Measurements from ENCODE around the gene FAXDC2.
"Not testable (repeated sequence)": the region's sequence is repeated elsewhere in the genome, so short reads cannot be mapped to it uniquely, and the experiment has no call there.

FAXDC2 gene

GRCh38 chr5:154857530-154858296, 7.3 kb upstream of the FAXDC2 start:
- Mint-ChIP-seq H3K36me3 (ENCODE audit: insufficient read depth) (peaks cover 20% of the 10 kb centered on the region), H3K27ac (peak overlapping the region; percentile 96 to 99), H3K4me1 (ENCODE audit: low read depth in 2 of 2) (peaks cover 34 to 47% of the 10 kb centered on the region in 2 donors), H3K9me3 (no peaks in the 10 kb centered on the region), H3K27me3 (no peaks in the 10 kb centered on the region), H3K4me3 (peak overlapping the region; percentile 91 to 98)
- DNase-seq: peak; percentile 82 to 85 (median 84)
- ATAC-seq (replicated peaks): peak; percentile 63

GRCh38 chr5:154851351-154851750, 948 bp upstream of the FAXDC2 start:
- DNase-seq (no peak), ATAC-seq (replicated peaks) (no peak)
- no peaks in the 10 kb centered on the region for H3K4me1 Mint-ChIP-seq (ENCODE audit: low read depth in 2 of 2)
- H3K27me3 Mint-ChIP-seq: no peaks in the 10 kb centered on the region
- no peak overlapping the region for H3K27ac Mint-ChIP-seq
- peaks cover 5% of the 10 kb centered on the region for H3K36me3 Mint-ChIP-seq (ENCODE audit: insufficient read depth)
- H3K4me3 Mint-ChIP-seq: no peak overlapping the region
- H3K9me3 Mint-ChIP-seq: no peaks in the 10 kb centered on the region

- H3K4me1 Mint-ChIP-seq (ENCODE audit: low read depth in 2 of 2): no peaks in the 10 kb centered on the region
- H3K4me3 Mint-ChIP-seq: no peak overlapping the region
- H3K36me3 Mint-ChIP-seq (ENCODE audit: insufficient read depth): peaks cover 5% of the 10 kb centered on the region
- H3K27me3 Mint-ChIP-seq: no peaks in the 10 kb centered on the region
- no peak for DNase-seq
- no peak for ATAC-seq (replicated peaks)
- no peaks in the 10 kb centered on the region for H3K9me3 Mint-ChIP-seq
- H3K27ac Mint-ChIP-seq: peak overlapping the region in 1 of 2 donors; percentile 38
Observed at GRCh38 chr5:154849791-154850201, 607 bp downstream of the FAXDC2 start.

- no peak overlapping the region for H3K27ac Mint-ChIP-seq
- DNase-seq: no peak
- H3K4me1 Mint-ChIP-seq (ENCODE audit: low read depth in 2 of 2): no peaks in the 10 kb centered on the region
- no peaks in the 10 kb centered on the region for H3K9me3 Mint-ChIP-seq
- peaks cover 5% of the 10 kb centered on the region for H3K36me3 Mint-ChIP-seq (ENCODE audit: insufficient read depth)
- ATAC-seq (replicated peaks): no peak
- no peaks in the 10 kb centered on the region for H3K27me3 Mint-ChIP-seq
- H3K4me3 Mint-ChIP-seq: no peak overlapping the region
Observed at GRCh38 chr5:154849264-154849785, 1.1 kb downstream of the FAXDC2 start.

GRCh38 chr5:154844809-154845208, 5.6 kb downstream of the FAXDC2 start:
- H3K4me1 Mint-ChIP-seq (ENCODE audit: low read depth in 2 of 2): no peaks in the 10 kb centered on the region
- DNase-seq (no peak), ATAC-seq (replicated peaks) (no peak)
- peaks cover 5% of the 10 kb centered on the region for H3K36me3 Mint-ChIP-seq (ENCODE audit: insufficient read depth)
- H3K9me3 Mint-ChIP-seq: no peaks in the 10 kb centered on the region
- H3K27me3 Mint-ChIP-seq: no peaks in the 10 kb centered on the region
- H3K4me3 Mint-ChIP-seq: no peak overlapping the region
- no peak overlapping the region for H3K27ac Mint-ChIP-seq

GRCh38 chr5:154842689-154843530, 7.5 kb downstream of the FAXDC2 start:
- DNase-seq (no peak), ATAC-seq (replicated peaks) (no peak)
- Mint-ChIP-seq H3K27ac (no peak overlapping the region), H3K9me3 (no peaks in the 10 kb centered on the region), H3K4me1 (ENCODE audit: low read depth in 2 of 2) (no peaks in the 10 kb centered on the region), H3K36me3 (ENCODE audit: insufficient read depth) (peaks cover 5% of the 10 kb centered on the region), H3K4me3 (no peak overlapping the region), H3K27me3 (no peaks in the 10 kb centered on the region)

GRCh38 chr5:154841273-154841661, 9.1 kb downstream of the FAXDC2 start:
- H3K27ac Mint-ChIP-seq: no peak overlapping the region
- no peaks in the 10 kb centered on the region for H3K4me1 Mint-ChIP-seq (ENCODE audit: low read depth in 2 of 2)
- no peak overlapping the region for H3K4me3 Mint-ChIP-seq
- DNase-seq (no peak), ATAC-seq (replicated peaks) (no peak)
- H3K36me3 Mint-ChIP-seq (ENCODE audit: insufficient read depth): no peaks in the 10 kb centered on the region
- H3K27me3 Mint-ChIP-seq: no peaks in the 10 kb centered on the region
- H3K9me3 Mint-ChIP-seq: no peaks in the 10 kb centered on the region

- Mint-ChIP-seq H3K4me1 (ENCODE audit: low read depth in 2 of 2) (no peaks in the 10 kb centered on the region), H3K27ac (peak overlapping the region in 1 of 2 donors; percentile 15), H3K27me3 (no peaks in the 10 kb centered on the region), H3K9me3 (no peaks in the 10 kb centered on the region), H3K4me3 (no peak overlapping the region), H3K36me3 (ENCODE audit: insufficient read depth) (peaks cover 5% of the 10 kb centered on the region)
- ATAC-seq (replicated peaks) (no peak), DNase-seq (no peak)
Observed at GRCh38 chr5:154840435-154841272, 9.7 kb downstream of the FAXDC2 start.

GRCh38 chr5:154837009-154837901, 13.1 kb downstream of the FAXDC2 start:
- peaks cover 0 to 4% of the 10 kb centered on the region in 2 donors for H3K4me1 Mint-ChIP-seq (ENCODE audit: low read depth in 2 of 2)

GRCh38 chr5:154836225-154836624, 14.2 kb downstream of the FAXDC2 start:
- Mint-ChIP-seq H3K4me3 (no peak overlapping the region), H3K9me3 (no peaks in the 10 kb centered on the region), H3K36me3 (ENCODE audit: insufficient read depth) (peaks cover 20% of the 10 kb centered on the region), H3K4me1 (ENCODE audit: low read depth in 2 of 2) (peaks cover 0 to 4% of the 10 kb centered on the region in 2 donors), H3K27me3 (no peaks in the 10 kb centered on the region), H3K27ac (peak overlapping the region in 1 of 2 donors; percentile 35)
- no peak for DNase-seq
- no peak for ATAC-seq (replicated peaks)

More at GRCh38 chr5:154837009-154837901, 13.1 kb downstream of the FAXDC2 start:
- peak overlapping the region; percentile 35 to 36 for H3K27ac Mint-ChIP-seq
- H3K9me3 Mint-ChIP-seq: no peaks in the 10 kb centered on the region
- H3K4me3 Mint-ChIP-seq: no peak overlapping the region
- DNase-seq: no peak
- ATAC-seq (replicated peaks): no peak
- no peaks in the 10 kb centered on the region for H3K27me3 Mint-ChIP-seq
- peaks cover 19% of the 10 kb centered on the region for H3K36me3 Mint-ChIP-seq (ENCODE audit: insufficient read depth)

GRCh38 chr5:154835701-154836052, 14.7 kb downstream of the FAXDC2 start:
- H3K27ac Mint-ChIP-seq; DNase-seq; H3K27me3 Mint-ChIP-seq; H3K4me3 Mint-ChIP-seq; H3K9me3 Mint-ChIP-seq; H3K4me1 Mint-ChIP-seq (ENCODE audit: low read depth in 2 of 2); ATAC-seq (replicated peaks): not testable (repeated sequence)
- H3K36me3 Mint-ChIP-seq (ENCODE audit: insufficient read depth): peaks cover 20% of the 10 kb centered on the region

GRCh38 chr5:154834053-154834452, 16.4 kb downstream of the FAXDC2 start:
- no peak overlapping the region for H3K4me3 Mint-ChIP-seq
- no peaks in the 10 kb centered on the region for H3K27me3 Mint-ChIP-seq
- H3K4me1 Mint-ChIP-seq (ENCODE audit: low read depth in 2 of 2): peaks cover 16 to 20% of the 10 kb centered on the region in 2 donors
- no peak for DNase-seq
- no peaks in the 10 kb centered on the region for H3K9me3 Mint-ChIP-seq
- H3K36me3 Mint-ChIP-seq (ENCODE audit: insufficient read depth): peaks cover 20% of the 10 kb centered on the region
- H3K27ac Mint-ChIP-seq: no peak overlapping the region
- ATAC-seq (replicated peaks): no peak

Data from effector memory CD8-positive, alpha-beta T cell (primary cell).